ENCODE measurements around the gene C16orf74.

The C16orf74 gene

GRCh38 chr16:85722128-85722893, 28.6 kb downstream of the C16orf74 start:
- Histone ChIP-seq H3K4me3 (ENCODE audit: low read length in 2 of 2) (no peak overlapping the region), H3K27me3 (ENCODE audit: control insufficient read depth in 2 of 2, insufficient read depth in 2 of 2, low read length in 2 of 2) (peaks cover 0 to 4% of the 10 kb centered on the region in 2 donors), H3K4me1 (ENCODE audit: control insufficient read depth in 2 of 2, insufficient read depth in 2 of 2, low read length in 2 of 2) (peaks cover 0 to 10% of the 10 kb centered on the region in 2 donors), H3K36me3 (ENCODE audit: control insufficient read depth in 2 of 2, insufficient read depth in 2 of 2, low read length in 2 of 2) (peaks cover 0 to 2% of the 10 kb centered on the region in 2 donors), H3K9me3 (ENCODE audit: control insufficient read depth in 2 of 2, low read length in 2 of 2) (no peaks in the 10 kb centered on the region), H3K9ac (ENCODE audit: low read depth in 1 of 2, low read length in 2 of 2) (no peak overlapping the region), H3K27ac (ENCODE audit: low read depth in 2 of 2, low read length in 2 of 2) (no peak overlapping the region)

GRCh38 chr16:85720302-85720637, 30.6 kb downstream of the C16orf74 start:
- no peak overlapping the region for H3K9ac ChIP-seq (ENCODE audit: low read depth in 1 of 2, low read length in 2 of 2)
- H3K27ac ChIP-seq (ENCODE audit: low read depth in 2 of 2, low read length in 2 of 2) = no peak overlapping the region

GRCh38 chr16:85719605-85720301, 31.1 kb downstream of the C16orf74 start:
- no peak overlapping the region for H3K9ac ChIP-seq (ENCODE audit: low read depth in 1 of 2, low read length in 2 of 2)
- no peak overlapping the region for H3K27ac ChIP-seq (ENCODE audit: low read depth in 2 of 2, low read length in 2 of 2)
- H3K4me1 ChIP-seq (ENCODE audit: control insufficient read depth in 2 of 2, insufficient read depth in 2 of 2, low read length in 2 of 2) = peaks cover 3 to 10% of the 10 kb centered on the region in 2 donors
- H3K27me3 ChIP-seq (ENCODE audit: control insufficient read depth in 2 of 2, insufficient read depth in 2 of 2, low read length in 2 of 2) = no peaks in the 10 kb centered on the region
- no peaks in the 10 kb centered on the region for H3K9me3 ChIP-seq (ENCODE audit: control insufficient read depth in 2 of 2, low read length in 2 of 2)
- H3K36me3 ChIP-seq (ENCODE audit: control insufficient read depth in 2 of 2, insufficient read depth in 2 of 2, low read length in 2 of 2) = no peaks in the 10 kb centered on the region
- H3K4me3 ChIP-seq (ENCODE audit: low read length in 2 of 2) = no peak overlapping the region

More at GRCh38 chr16:85720302-85720637, 30.6 kb downstream of the C16orf74 start:
- H3K36me3 ChIP-seq (ENCODE audit: control insufficient read depth in 2 of 2, insufficient read depth in 2 of 2, low read length in 2 of 2) = no peaks in the 10 kb centered on the region
- H3K9me3 ChIP-seq (ENCODE audit: control insufficient read depth in 2 of 2, low read length in 2 of 2) = no peaks in the 10 kb centered on the region
- no peaks in the 10 kb centered on the region for H3K27me3 ChIP-seq (ENCODE audit: control insufficient read depth in 2 of 2, insufficient read depth in 2 of 2, low read length in 2 of 2)
- H3K4me1 ChIP-seq (ENCODE audit: control insufficient read depth in 2 of 2, insufficient read depth in 2 of 2, low read length in 2 of 2) = peaks cover 3 to 10% of the 10 kb centered on the region in 2 donors
- H3K4me3 ChIP-seq (ENCODE audit: low read length in 2 of 2) = no peak overlapping the region

- Histone ChIP-seq H3K36me3 (ENCODE audit: control insufficient read depth in 2 of 2, insufficient read depth in 2 of 2, low read length in 2 of 2) (no peaks in the 10 kb centered on the region), H3K9ac (ENCODE audit: low read depth in 1 of 2, low read length in 2 of 2) (no peak overlapping the region), H3K9me3 (ENCODE audit: control insufficient read depth in 2 of 2, low read length in 2 of 2) (no peaks in the 10 kb centered on the region), H3K27me3 (ENCODE audit: control insufficient read depth in 2 of 2, insufficient read depth in 2 of 2, low read length in 2 of 2) (no peaks in the 10 kb centered on the region), H3K4me1 (ENCODE audit: control insufficient read depth in 2 of 2, insufficient read depth in 2 of 2, low read length in 2 of 2) (peaks cover 3 to 10% of the 10 kb centered on the region in 2 donors), H3K4me3 (ENCODE audit: low read length in 2 of 2) (no peak overlapping the region), H3K27ac (ENCODE audit: low read depth in 2 of 2, low read length in 2 of 2) (no peak overlapping the region)
Measured at GRCh38 chr16:85718682-85719081, 32.2 kb downstream of the C16orf74 start.

- Histone ChIP-seq H3K4me3 (ENCODE audit: low read length in 2 of 2) (no peak overlapping the region), H3K9me3 (ENCODE audit: control insufficient read depth in 2 of 2, low read length in 2 of 2) (no peaks in the 10 kb centered on the region), H3K27ac (ENCODE audit: low read depth in 2 of 2, low read length in 2 of 2) (no peak overlapping the region), H3K4me1 (ENCODE audit: control insufficient read depth in 2 of 2, insufficient read depth in 2 of 2, low read length in 2 of 2) (peaks cover 3 to 10% of the 10 kb centered on the region in 2 donors), H3K27me3 (ENCODE audit: control insufficient read depth in 2 of 2, insufficient read depth in 2 of 2, low read length in 2 of 2) (no peaks in the 10 kb centered on the region), H3K36me3 (ENCODE audit: control insufficient read depth in 2 of 2, insufficient read depth in 2 of 2, low read length in 2 of 2) (no peaks in the 10 kb centered on the region), H3K9ac (ENCODE audit: low read depth in 1 of 2, low read length in 2 of 2) (no peak overlapping the region)
Measured at GRCh38 chr16:85718153-85718477, 32.8 kb downstream of the C16orf74 start.

- Histone ChIP-seq H3K9me3 (ENCODE audit: control insufficient read depth in 2 of 2, low read length in 2 of 2) (no peaks in the 10 kb centered on the region), H3K27me3 (ENCODE audit: control insufficient read depth in 2 of 2, insufficient read depth in 2 of 2, low read length in 2 of 2) (no peaks in the 10 kb centered on the region), H3K4me3 (ENCODE audit: low read length in 2 of 2) (no peak overlapping the region), H3K4me1 (ENCODE audit: control insufficient read depth in 2 of 2, insufficient read depth in 2 of 2, low read length in 2 of 2) (peaks cover 3 to 10% of the 10 kb centered on the region in 2 donors), H3K9ac (ENCODE audit: low read depth in 1 of 2, low read length in 2 of 2) (no peak overlapping the region), H3K27ac (ENCODE audit: low read depth in 2 of 2, low read length in 2 of 2) (no peak overlapping the region), H3K36me3 (ENCODE audit: control insufficient read depth in 2 of 2, insufficient read depth in 2 of 2, low read length in 2 of 2) (no peaks in the 10 kb centered on the region)
Measured at GRCh38 chr16:85717393-85718152, 33.3 kb downstream of the C16orf74 start.

- Histone ChIP-seq H3K27ac (ENCODE audit: low read depth in 2 of 2, low read length in 2 of 2) (no peak overlapping the region), H3K9me3 (ENCODE audit: control insufficient read depth in 2 of 2, low read length in 2 of 2) (peaks cover 0 to 5% of the 10 kb centered on the region in 2 donors), H3K4me1 (ENCODE audit: control insufficient read depth in 2 of 2, insufficient read depth in 2 of 2, low read length in 2 of 2) (peaks cover 3 to 10% of the 10 kb centered on the region in 2 donors), H3K27me3 (ENCODE audit: control insufficient read depth in 2 of 2, insufficient read depth in 2 of 2, low read length in 2 of 2) (no peaks in the 10 kb centered on the region), H3K9ac (ENCODE audit: low read depth in 1 of 2, low read length in 2 of 2) (no peak overlapping the region), H3K4me3 (ENCODE audit: low read length in 2 of 2) (no peak overlapping the region), H3K36me3 (ENCODE audit: control insufficient read depth in 2 of 2, insufficient read depth in 2 of 2, low read length in 2 of 2) (no peaks in the 10 kb centered on the region)
Measured at GRCh38 chr16:85716680-85717038, 34.2 kb downstream of the C16orf74 start.

- Histone ChIP-seq H3K27ac (ENCODE audit: low read depth in 2 of 2, low read length in 2 of 2) (no peak overlapping the region), H3K9me3 (ENCODE audit: control insufficient read depth in 2 of 2, low read length in 2 of 2) (peaks cover 0 to 5% of the 10 kb centered on the region in 2 donors), H3K4me3 (ENCODE audit: low read length in 2 of 2) (no peak overlapping the region), H3K4me1 (ENCODE audit: control insufficient read depth in 2 of 2, insufficient read depth in 2 of 2, low read length in 2 of 2) (peaks cover 3 to 10% of the 10 kb centered on the region in 2 donors), H3K27me3 (ENCODE audit: control insufficient read depth in 2 of 2, insufficient read depth in 2 of 2, low read length in 2 of 2) (no peaks in the 10 kb centered on the region), H3K36me3 (ENCODE audit: control insufficient read depth in 2 of 2, insufficient read depth in 2 of 2, low read length in 2 of 2) (no peaks in the 10 kb centered on the region), H3K9ac (ENCODE audit: low read depth in 1 of 2, low read length in 2 of 2) (no peak overlapping the region)
Measured at GRCh38 chr16:85716022-85716679, 34.7 kb downstream of the C16orf74 start.

- H3K27ac ChIP-seq (ENCODE audit: low read depth in 2 of 2, low read length in 2 of 2) = no peak overlapping the region
Measured at GRCh38 chr16:85715169-85716021, 35.5 kb downstream of the C16orf74 start.

More at GRCh38 chr16:85715169-85716021, 35.5 kb downstream of the C16orf74 start:
- peaks cover 3 to 10% of the 10 kb centered on the region in 2 donors for H3K4me1 ChIP-seq (ENCODE audit: control insufficient read depth in 2 of 2, insufficient read depth in 2 of 2, low read length in 2 of 2)
- H3K36me3 ChIP-seq (ENCODE audit: control insufficient read depth in 2 of 2, insufficient read depth in 2 of 2, low read length in 2 of 2) = no peaks in the 10 kb centered on the region
- H3K9me3 ChIP-seq (ENCODE audit: control insufficient read depth in 2 of 2, low read length in 2 of 2) = peaks cover 0 to 5% of the 10 kb centered on the region in 2 donors
- no peak overlapping the region for H3K4me3 ChIP-seq (ENCODE audit: low read length in 2 of 2)
- H3K9ac ChIP-seq (ENCODE audit: low read depth in 1 of 2, low read length in 2 of 2) = no peak overlapping the region
- no peaks in the 10 kb centered on the region for H3K27me3 ChIP-seq (ENCODE audit: control insufficient read depth in 2 of 2, insufficient read depth in 2 of 2, low read length in 2 of 2)

All from mucosa of rectum (tissue), 2 donors.